Cardiac septum (tissue), 1 donor: Measurements from ENCODE around the gene SLC13A1. TPM values are rescaled to one million over a fixed set of nuclear protein-coding genes. Genes with fewer than 3 reads are reported as not detected.
"Not testable (repeated sequence)": the region's sequence is repeated elsewhere in the genome, so short reads cannot be mapped to it uniquely, and the experiment has no call there.

Experiments
- DNase-seq: peaks from one replicate; pipeline ENCODE4 v3.0.0-alpha.2; 2020; ENCODE audit warnings: low spot score
- intact Hi-C: fragments of 100-400 bp; cut with DNase I; formaldehyde crosslinking; loops from one replicate; pipeline ENCODE4 v1.14.0; 2022
- total RNA-seq: library from RNA; stranded (reverse); fragmentation: NEBNext Ultra II Directional; extraction: Animal tissue kit (Norgen Biotek cat#: 25700); gene quantifications from one replicate; pipeline ENCODE4 v1.2.1, GENCODE V29; 2021
- donor health status: DM: no; HTN: no; CAD: no.

Gene SLC13A1
- total RNA-seq, 1 donor from 2014 or later: not detected

DNA sequence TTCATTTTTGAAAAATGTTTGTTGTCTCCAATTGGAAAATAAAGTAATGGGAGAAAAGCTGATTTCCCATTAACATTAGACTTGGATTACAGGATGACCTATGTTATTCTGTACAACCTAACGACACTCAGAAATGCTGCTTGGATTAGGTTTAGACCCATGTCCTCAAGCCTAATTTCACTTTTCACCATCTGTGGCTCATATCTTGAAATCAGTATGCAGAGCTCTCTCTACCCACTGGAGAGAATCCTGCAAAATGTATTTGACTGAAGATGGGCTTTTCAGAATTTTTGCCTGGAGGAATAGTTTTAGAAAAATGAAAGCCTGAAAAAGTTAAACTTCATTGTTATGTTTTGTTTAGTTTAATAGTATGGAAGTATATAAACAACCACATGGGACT, 63.8 kb downstream of the SLC13A1 start:
- no peak for DNase-seq
- intact Hi-C loops: no loop called here

DNA sequence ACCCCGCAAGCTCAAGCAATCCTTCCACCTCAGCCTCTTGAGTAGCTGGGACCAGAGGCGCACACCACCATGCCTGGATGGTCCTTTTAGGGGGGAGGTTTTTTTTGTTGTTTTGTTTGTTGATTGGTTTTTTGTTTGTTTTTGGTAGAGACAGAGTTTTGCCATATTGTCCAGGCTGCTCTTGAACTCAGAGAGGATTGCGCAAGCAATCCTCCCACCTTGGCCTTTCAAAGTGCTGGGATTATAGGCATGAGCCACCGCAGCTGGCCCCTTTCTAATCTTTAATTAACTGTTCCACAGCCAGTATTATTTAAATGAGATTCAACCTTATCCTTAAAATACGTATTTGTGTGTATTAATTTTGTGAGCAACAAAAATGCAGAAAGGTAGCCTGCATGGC, 65.8 kb downstream of the SLC13A1 start:
- DNase-seq: no peak
- intact Hi-C loops: no loop called here

DNA sequence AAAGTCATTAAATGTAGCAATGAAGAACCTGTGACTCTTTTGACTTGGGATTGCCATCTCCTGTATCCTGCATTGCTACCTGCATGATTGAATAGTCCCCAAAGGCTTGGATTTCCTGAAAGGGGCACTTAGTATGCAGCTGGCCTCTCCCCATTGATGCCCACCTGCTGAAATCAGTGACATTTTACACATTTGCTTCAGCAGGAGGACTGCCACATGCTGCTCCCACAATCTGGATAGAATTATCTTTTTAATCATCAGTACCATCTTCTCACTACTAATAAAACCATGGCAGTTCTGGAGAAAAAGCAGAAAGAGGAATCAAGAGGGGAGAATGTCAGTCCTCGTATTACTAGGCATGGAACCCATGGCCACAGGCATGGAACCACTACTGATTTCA, 67.8 kb downstream of the SLC13A1 start:
- intact Hi-C loops: no loop called here
- DNase-seq: no peak

DNA sequence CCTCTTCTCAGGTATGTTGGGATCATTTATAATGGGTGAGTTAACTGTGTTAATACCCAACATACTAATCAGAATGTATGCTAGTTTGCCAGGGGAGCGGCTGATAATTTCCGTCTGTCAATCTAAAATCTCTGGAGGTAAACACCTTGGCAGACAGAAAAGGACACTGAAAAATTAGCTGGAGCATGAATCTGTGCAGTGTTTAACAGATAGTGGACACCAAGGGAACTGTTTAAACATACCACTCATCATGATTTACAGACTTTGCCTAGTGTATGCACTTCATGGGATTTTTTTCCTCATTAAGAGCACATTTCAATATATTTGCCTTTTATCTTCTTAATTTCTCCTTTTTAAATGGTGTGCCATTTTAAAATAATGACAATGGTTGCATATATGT, 68.2 kb downstream of the SLC13A1 start:
- no peak for DNase-seq
- intact Hi-C loops: no loop called here

DNA sequence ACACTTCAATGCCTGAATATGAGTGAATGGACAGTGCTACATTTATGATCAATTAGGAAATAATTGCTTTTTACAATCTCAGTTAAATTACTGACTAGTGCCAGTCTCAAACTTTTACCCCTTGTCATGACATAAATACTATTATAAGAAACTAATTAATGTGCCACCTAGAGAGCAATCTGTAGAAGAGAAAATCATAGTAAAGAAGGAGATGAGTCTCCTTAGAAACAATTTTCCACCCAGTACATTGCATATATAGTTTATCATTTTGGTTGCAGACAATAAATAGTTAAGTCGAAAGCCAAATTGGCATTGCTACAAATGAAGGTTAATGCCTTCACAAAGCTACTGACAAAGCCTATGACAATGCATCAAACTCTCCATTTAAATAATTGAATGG, 68.6 kb downstream of the SLC13A1 start:
- DNase-seq: no peak
- intact Hi-C loops: no loop called here

DNA sequence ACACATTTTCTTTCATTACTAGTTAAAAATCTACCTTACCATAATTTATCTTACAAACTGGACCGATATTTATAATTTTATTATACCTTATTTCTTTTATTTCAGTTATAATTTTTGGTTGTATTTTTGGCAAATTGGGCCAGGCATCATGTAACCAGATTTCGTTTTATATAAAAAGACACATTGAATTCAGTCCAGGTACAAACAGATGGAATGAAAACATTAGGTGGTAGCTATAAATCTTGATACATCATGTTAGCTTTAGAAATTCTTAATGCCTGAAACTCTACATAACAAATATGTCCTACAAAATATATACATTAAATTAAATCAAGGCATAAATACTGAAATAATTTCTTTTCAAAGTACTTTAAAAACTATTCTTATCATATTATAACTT, 73.1 kb downstream of the SLC13A1 start:
- intact Hi-C loops: no loop called here
- DNase-seq: no peak

DNA sequence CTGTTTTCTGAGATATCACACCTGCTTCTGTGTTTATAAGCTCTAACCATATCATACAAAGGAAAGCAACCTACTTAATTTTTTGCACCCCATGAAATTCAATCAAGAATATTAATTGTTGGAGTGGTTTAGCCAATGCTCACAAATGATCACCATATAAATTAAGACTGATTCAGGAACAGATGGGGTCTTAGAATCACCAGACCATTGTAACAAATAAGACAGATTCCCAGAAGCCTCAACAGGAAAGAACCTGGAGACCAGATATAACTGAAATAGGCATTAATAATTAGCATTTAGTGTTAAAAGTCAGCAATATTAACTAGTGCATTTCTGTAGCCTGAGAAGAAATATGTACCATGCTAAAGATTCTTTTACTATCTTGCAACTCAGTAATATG, 73.6 kb downstream of the SLC13A1 start:
- DNase-seq: no peak
- intact Hi-C loops: no loop called here

DNA sequence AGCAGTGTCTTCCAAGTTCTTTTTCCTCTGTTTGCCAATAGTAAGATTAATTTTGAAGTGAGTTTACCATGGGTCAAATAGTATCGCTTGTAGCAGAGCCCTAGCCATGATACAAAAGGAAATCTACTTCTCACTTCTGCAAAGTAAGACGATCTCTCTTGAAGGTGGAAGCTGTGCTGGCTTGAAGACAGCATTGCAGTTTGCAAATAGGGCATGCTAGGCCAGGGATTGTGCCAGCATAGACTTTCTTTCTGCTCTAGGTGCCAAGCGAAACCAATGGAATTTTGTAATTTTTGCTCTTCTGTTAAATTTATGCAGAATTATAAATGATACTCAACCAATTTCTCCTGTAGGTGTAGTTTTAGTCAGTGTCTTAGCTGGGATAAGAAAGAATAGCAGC, 74.5 kb downstream of the SLC13A1 start:
- intact Hi-C loops: no loop called here
- no peak for DNase-seq

DNA sequence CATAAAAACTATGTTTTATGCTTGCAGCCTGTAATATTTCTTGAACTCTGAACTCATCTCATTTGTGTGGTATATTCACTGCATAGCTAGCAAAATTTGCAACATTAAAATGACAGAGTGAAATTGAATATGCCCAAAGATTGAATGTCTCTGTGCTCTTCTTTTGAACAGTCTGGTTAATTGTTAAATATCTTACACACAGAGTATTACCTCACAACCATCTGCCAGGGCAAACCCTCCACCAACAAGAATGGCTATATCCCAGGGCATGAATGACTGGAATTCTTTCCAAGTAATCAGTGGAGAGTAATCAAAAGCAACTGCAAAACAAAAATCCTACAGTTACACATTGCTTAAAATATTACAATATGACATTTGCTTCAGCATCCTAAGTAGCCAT, 76.9 kb downstream of the SLC13A1 start:
- no peak for DNase-seq
- intact Hi-C loops: no loop called here

DNA sequence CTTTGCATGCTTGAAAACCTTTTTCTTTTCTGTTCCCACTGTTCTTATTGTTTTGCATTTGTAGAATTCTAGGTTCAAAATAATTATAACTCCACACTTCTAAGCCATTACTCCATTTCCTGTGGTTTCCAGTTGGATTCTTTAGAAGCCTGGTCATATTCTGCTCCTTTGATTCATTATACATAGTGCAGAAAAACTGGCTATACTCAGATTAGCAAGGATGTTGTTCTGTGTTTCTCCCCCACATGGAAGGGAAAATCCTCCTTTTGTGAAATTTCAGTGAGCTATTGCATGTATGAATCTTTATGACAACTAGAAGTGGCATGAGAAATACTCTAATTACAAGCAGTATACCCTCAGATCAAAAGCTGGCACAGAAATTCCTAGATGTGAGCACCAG, 79.5 kb downstream of the SLC13A1 start:
- intact Hi-C loops: no loop called here
- DNase-seq: no peak

DNA sequence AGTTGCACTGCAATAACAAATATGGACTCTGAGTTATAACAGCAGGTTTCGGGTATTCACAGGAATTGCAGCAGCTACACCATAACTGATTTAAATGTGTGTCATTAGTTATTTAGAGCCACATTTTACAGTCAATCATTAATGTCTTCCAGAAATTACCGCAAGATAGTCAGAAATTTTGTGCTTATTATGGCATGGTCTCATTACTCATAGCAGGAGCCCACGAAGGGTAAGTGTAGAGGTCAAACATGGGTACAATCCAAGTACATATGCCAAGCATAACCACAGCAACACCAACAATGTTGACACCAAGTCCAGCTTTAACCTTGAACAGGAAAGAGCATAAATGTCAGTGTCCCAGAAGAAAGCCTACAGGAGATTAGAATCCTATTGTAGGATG, 84.4 kb downstream of the SLC13A1 start:
- DNase-seq: no peak
- intact Hi-C loops: no loop called here

DNA sequence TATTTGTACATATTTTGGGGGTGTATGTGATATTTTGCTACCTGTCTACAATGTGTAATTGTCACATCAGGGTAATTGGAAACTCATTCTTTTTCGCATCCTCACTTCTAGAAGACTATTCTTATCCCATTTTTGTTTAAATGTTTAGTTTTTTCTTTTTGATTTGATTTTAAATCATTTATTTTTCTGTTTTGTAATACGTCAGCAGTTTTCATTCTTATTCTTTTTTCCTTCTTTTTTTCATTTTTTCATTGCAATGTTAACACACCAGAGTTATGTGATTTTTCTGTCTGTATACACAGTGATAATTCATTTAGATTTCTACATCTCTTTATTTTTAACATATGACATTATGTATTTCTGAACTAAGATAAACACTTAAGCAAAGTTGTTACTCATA, 85.5 kb downstream of the SLC13A1 start:
- intact Hi-C loops: no loop called here
- no peak for DNase-seq

DNA sequence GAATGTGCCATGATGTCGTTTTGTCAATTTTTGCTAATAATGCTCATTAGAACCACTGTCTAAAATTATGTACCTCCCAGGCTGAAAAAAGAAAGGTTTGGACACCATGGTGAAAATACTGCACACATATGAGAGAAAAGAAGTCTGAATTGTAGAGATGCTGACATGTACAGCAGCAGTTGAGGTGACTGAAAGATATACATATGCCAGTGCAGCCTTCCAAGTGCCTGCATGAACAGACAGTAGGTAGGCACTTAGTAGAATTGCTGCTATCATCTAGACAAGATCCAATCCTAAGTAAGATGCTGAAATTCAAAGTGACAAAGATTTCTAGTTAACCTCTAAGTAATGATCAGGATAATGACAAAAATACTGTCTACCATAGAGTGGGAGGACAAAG, 86.9 kb downstream of the SLC13A1 start:
- DNase-seq: no peak

DNA sequence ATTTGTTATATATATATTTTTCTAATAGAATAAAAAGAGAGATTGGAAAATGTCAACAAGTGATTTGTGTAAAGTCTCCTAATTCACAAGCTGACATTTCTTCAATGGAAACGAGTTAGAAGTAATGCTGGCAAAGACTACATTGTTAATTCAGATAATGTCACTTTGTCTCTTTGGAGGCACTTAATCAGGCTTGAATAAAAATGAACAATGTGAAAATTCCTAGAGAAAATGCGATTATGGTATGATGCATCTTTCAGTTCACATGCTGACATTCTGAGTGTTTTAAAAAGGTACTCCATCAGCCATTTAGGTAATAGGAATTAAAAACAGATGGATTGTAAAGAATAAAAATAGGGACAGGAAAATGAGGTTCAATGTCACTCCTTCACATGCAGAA, 100.1 kb downstream of the SLC13A1 start:
- intact Hi-C loops: no loop called here
- DNase-seq: no peak

More for the DNA sequence above, 86.9 kb downstream of the SLC13A1 start:
- intact Hi-C loops: no loop called here

DNA sequence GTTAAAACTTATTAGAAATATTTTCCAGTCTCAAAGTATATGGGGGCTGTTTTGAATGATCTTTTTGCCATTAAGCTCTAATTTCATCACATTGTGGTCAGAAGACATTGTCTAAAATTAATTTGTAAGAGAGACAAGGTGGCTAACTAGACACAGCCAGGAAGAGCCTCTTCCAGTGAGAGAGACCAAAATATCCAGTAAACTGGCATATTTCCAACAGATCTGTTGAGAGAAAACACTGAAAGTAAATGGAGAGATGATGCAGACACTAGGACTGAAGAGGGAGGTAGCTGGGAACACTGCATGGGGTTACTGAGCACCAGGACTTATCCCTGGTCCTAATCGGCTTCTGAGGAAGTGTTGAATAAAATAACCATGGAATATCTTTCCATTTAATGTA, 102.8 kb downstream of the SLC13A1 start:
- intact Hi-C loops: no loop called here
- DNase-seq: no peak

DNA sequence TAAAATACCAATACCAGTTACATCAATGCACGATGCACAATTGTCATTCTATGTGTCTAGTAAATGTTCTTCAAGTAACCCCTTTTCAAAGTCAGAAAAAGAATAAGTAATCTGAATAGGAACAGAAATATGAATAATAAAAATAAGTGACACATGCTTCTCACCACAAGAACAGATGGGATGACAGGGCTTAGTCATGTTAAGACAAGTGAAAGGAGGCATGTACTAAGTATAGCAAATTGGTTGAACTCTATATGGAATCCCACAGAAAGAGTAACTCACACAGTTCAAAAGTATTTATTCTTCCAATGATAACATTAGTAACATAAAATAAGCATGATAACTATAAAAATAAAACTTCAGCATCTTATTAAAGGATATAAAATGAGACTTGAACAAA, 103.3 kb downstream of the SLC13A1 start:
- intact Hi-C loops: no loop called here
- no peak for DNase-seq

DNA sequence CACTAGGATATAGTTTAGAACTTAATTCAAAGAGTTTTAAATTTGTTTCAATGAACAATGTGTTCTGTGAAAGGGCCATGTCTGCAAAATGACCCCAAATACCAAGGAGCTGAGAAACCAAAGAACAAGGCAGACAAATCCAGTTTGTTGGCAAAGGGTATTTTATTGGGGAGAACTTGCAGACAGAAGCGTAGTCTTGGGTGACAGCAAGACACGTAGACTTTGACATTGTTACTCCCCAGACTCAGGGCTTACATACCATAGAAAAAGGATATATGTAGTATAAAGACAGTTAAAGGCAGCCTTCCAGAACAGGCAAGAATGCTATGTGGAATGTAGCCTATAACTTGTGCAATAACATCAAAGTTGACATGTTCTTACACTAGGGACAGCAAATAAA, 109.3 kb downstream of the SLC13A1 start:
- DNase-seq: no peak
- intact Hi-C loops: no loop called here

DNA sequence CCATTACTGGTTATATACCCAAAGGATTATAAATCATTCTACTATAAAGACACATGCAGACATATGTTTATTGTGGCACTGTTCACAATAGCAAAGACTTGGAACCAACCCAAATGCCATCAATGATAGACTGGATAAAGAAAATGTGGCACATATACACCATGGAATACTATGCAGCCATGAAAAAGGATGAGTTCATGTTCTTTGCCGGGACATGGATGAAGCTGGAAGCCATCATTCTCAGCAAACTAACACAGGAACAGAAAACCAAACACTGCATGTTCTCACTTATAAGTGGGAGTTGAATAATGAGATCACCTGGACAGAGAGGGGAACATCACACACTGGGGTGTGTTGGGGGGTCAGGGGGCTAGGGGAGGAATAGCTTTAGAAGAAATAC, 112.9 kb downstream of the SLC13A1 start:
- intact Hi-C loops, DNase-seq: not testable (repeated sequence)

DNA sequence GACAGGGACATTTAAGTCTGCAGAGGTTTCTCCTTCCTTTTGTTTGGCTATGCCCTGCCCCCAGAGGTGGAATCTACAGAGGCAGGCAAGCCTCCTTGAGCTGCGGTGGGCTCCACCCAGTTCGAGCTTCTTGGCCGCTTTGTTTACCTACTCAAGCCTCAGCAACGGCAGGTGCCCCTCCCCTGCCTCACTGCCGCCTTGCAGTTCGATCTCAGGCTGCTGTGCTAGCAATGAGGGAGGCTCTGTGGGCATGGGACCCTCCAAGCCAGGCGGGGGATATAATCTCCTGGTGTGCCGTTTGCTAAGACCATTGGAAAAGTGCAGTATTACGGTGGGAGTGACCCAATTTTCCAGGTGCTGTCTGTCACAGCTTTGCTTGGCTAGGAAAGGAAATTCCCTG, 114.9 kb downstream of the SLC13A1 start:
- DNase-seq, intact Hi-C loops: not testable (repeated sequence)

DNA sequence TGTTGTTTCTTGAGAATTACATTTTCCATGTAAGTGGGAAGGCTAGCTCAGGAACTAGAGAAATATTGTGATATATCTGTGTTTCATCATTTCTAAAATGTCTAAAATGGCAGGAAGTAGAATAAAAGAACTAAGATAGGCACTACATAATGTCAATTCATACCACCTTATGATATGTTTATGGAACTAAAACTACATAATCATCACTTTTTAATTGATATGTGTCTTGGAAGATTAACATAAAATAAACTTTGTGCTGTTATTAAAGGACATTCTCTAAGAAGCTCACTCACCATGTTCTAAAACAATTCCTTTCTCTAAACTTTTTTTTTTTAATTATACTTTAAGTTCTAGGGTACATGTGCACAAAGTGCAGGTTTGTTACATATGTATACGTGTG, 120.7 kb downstream of the SLC13A1 start:
- intact Hi-C loops: no loop called here
- no peak for DNase-seq

DNA sequence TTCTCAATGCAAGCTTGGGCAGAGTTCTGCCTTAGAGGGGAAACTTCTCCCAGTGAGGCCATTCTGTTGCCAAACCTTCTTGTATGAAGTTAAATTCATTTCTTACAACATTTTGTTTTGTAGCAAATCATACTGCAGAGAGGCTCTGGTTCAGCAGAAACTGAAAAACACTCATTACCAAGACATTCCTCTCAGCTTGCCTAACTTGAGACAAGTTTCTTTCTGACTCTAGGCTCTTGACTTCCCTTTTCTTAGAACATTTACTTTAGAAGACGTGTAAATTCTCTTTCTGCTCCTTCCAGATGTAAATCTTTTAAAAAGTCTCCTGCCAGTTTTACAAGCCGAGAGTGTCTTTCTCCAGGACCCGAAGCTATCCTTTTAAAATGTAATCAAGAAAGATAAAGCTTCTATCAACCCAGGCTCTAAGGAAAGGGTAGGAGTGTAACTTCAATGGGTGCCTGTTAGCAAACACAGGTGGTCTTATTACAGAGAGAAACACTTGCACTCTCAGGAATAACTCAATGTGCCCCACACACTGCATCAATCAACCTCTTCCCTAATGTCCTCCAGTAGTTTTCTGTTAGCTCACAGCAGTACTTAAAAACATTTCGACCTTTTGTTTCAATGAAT, 123.8 kb downstream of the SLC13A1 start:
- DNase-seq: no peak
- intact Hi-C loops: no loop called here

DNA sequence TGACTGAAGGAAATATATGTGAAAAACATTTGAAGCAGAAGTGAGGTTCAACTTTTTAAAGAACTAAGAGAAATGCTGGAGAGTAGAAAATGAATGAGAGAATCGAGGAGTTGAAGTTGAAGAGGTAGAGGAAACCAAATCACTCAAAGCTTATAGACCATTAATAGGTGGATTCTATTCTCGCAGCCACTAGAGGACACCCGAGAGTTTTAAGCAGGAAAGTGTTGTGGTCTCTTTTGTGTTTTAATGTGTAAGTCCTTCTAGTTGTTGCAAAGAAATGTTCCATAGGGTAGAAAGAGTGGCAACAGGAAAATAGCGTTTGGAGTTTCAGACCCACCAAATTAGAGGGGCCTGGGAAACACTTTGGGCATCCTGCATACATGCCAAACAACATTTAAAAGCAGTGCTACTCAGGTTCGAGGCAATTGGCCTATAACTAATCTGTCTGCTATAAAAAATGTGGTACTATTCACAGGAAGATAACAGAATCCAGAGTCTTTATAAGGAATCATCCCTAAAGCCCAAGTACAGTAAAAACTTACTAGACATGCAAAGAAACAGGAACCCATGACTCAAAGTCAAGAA, 129.0 kb downstream of the SLC13A1 start:
- no peak for DNase-seq
- intact Hi-C loops: no loop called here
